ENCODE results near the gene ZNF775.

Gene ZNF775

DNA sequence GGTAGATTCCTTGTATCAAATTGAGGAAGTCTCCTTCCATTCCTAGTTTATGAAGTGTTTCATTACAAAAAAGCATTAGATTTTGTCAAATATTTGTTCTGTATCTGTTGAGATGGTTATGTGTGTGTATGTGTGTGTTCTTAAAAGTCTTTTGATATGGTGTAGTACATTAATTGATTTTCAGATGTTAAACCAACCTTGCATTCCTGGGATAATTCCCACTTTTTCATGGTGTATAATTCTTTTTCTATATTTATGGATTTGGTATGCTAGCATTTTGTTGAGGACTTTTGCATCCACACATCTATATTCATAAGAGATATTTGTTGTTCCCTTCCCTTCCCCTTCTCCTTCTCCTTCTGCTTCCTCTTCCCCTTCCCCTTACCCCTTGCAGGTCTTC, 62.4 kb downstream of the ZNF775 start:
- DNase-seq (ENCODE audit: low spot score): no peak

DNA sequence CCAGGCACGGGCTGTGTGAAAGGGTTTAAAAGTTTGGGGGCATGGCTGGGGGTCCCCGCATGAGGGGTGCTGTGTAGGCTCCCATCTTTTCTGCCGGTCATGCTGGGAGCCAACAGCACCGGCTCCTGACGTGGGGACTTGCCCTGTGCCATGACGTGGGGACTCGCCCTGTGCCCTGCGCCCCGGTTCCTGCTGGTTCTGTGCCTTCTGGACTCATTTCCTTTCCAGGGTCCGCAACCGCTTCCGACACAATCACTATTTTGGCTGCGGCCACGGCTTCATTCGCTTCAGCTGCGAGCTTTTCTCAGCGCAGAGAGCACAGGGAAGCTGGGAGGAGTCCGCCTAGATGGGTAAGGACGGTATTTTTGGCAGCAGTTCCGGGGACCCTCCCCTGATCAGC, 63.7 kb downstream of the ZNF775 start:
- no peak for DNase-seq (ENCODE audit: low spot score)

DNA sequence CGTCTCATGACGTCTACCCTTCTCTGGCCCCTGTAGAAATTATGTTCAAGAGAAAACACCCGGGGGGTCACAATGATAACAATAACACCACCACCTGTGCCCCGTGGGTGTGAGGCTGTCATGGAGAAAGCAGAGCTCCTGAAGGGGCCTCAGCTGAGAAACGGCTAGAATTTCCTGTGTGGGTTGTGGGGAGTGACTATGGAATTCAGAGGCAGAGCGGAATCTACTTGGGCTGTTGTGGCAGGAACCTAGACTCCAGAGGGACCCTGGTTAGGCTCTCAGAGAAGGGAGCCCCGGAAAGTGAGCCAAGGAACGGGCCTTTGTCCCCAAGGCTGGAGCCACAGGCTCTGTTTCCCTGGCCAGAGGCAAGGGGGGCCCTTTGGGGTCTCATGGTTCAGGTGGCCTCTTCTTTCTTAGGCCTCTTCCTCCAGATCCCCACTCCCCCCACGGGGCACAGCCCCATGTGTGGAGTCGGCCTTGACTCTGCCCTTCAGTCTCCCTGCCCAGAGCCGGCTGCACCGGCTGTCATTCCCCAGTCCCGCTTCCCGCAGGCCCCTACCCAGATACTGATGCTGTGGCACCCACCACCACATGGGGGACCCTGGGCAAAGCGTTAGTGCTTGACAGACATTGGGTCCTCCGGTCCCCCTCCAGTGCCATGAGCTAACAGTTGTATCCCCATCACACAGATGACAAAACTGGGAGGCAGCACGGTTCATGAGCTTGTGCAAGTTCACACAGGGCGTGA, 64.8 kb downstream of the ZNF775 start:
- no peak for DNase-seq (ENCODE audit: low spot score)

DNA sequence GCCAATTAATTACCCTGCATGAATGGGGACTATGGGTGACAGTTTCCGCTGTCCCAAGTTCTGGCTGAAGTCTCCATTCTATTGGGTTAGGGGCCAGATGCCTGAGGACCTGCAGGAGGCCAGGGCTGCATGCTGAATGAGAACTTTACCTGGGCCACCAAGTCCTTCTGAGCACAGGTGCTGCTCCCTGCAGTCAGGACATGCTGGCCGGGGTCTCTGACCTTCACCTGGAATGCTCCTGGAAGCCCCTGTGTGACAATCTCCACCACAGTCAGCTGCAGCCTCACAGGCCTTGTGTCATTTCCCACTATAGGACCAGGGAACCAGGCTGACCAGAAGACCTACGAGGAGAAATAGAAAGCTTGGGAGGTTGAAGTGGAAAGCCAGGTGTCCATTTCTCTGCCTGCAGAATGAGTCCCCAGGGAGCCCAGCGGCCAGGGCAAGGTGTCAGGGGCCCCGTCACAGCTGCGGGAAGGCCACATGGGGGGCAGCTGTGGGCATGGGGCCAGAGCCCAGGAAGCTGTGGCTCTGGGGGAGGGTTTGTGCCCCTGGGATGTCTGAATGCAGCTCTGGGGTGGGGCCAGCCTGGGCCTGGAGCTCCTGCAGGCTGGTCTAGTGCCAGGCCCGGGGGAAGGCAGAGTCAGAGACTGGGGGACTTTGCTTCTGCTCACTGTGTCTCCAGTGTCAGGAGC, 65.7 kb downstream of the ZNF775 start:
- DNase-seq (ENCODE audit: low spot score): no peak

DNA sequence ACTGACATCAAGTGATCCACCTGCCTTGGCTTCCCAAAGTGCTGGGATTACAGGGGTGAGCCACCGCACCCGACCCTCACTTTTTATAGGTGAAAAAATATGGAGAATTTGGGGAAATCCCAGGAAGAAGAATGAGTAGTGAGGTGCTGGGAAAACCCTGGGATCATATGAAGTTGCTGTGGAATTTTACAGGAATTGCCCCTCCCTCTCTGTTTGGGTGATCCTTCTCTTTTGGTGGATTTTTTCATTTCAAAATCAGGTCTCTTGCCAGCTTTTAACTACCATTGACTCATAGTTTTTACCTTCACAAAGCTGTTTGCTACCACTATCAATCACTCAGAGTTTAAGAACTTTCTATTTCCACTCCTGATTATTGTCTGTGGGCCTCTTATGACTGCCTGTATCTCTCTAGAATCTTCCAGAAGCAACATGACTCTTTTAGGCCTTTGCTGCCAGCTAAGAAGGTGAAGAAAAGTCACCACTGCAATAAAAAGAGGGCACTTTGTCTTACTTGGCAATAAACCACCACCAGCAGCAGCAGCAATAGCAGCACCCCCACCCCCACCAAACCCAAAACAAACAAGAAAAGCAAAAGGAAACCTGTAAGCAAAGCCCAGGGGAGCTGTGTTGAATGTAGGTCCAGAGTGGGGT, 67.3 kb downstream of the ZNF775 start:
- no peak for DNase-seq (ENCODE audit: low spot score)

Data from globus pallidus (tissue), 1 donor.